ENCODE results near the gene SLC34A1.

- TF ChIP-seq CTCF (IDR thresholded peaks at IDR 0.05) (no peak), POLR2A (IDR thresholded peaks at IDR 0.05) (no peak)
Observed at GRCh38 chr5:177427919-177428573, 43.8 kb downstream of the SLC34A1 start.
